ENCODE results near the gene CACNA2D2. TPM values are rescaled to one million over a fixed set of nuclear protein-coding genes. Genes with fewer than 3 reads are reported as not detected.

The CACNA2D2 gene
- total RNA-seq, 4 donors from 2014 or later, result 0.31 to 1.7 (median 0.66) TPM

DNA sequence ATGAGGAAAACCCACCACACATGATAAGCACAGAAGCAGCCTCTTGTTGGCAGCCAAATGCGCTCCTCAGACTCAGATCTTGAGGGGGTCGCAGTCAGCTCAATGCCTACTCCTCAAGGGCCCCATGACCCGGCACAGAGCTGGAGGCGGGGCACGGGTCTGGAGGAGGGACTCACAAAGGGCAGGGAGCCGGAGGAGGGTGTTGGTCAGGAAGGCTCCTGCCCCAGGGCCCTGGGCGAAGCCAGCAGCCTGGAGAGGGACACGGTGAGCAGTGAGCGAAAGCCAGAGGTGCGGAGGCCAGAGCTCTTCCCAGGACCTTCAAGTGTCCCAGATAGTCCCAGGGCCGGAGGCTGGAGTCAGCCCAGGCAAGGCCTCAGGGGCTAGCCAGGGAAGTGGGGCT is 9.8 kb downstream of the CACNA2D2 start:
- no peaks in the 10 kb centered on the region for H3K27me3 ChIP-seq
- no peak for ATAC-seq
- no peak overlapping the region for H3K4me3 ChIP-seq
- no peaks in the 10 kb centered on the region for H3K36me3 ChIP-seq
- TF ChIP-seq CTCF (IDR thresholded peaks at IDR 0.05) (no peak), EP300 (IDR thresholded peaks at IDR 0.05) (no peak), POLR2AphosphoS5 (IDR thresholded peaks at IDR 0.05) (no peak), POLR2A (IDR thresholded peaks at IDR 0.05) (no peak)
- H3K9me3 ChIP-seq, result no peaks in the 10 kb centered on the region
- no peaks in the 10 kb centered on the region for H3K4me1 ChIP-seq
- no peak overlapping the region for H3K27ac ChIP-seq
- no CpG with 5 or more reads among the region's 11 CpGs for WGBS, 2 donors (ENCODE audit: low coverage in 1 of 2)

DNA sequence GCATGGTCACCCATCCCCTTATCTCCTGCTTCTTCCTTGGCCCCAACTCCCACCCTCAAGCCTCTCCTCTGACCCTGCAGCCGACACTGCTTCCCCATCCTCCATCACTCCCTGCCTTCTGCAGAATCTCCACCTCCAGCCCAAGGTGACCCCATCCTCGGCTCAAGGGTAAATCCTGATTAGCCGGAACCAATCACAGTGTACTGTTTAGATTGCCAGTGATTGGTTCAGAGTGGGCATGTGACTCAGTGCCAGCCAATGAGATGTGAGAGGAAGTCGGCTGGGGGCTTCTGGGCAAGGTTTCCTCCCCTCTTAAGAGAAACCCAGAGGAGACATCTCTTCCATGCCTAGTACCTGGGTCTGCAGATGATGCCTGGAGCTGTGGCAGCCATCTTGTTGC is 10.3 kb downstream of the CACNA2D2 start:
- H3K27me3 ChIP-seq, result no peaks in the 10 kb centered on the region
- no peak overlapping the region for H3K4me3 ChIP-seq
- no peaks in the 10 kb centered on the region for H3K9me3 ChIP-seq
- 71 to 94% methylated on average over 2 to 3 of the region's 4 CpGs for WGBS, 2 donors (ENCODE audit: low coverage in 1 of 2)
- no peak for ATAC-seq
- H3K4me1 ChIP-seq, result no peaks in the 10 kb centered on the region
- no peaks in the 10 kb centered on the region for H3K36me3 ChIP-seq
- H3K27ac ChIP-seq, result no peak overlapping the region
- TF ChIP-seq CTCF (IDR thresholded peaks at IDR 0.05), result no peak
- no peak for TF ChIP-seq EP300 (IDR thresholded peaks at IDR 0.05)
- TF ChIP-seq POLR2AphosphoS5 (IDR thresholded peaks at IDR 0.05), result no peak
- no peak for TF ChIP-seq POLR2A (IDR thresholded peaks at IDR 0.05)

DNA sequence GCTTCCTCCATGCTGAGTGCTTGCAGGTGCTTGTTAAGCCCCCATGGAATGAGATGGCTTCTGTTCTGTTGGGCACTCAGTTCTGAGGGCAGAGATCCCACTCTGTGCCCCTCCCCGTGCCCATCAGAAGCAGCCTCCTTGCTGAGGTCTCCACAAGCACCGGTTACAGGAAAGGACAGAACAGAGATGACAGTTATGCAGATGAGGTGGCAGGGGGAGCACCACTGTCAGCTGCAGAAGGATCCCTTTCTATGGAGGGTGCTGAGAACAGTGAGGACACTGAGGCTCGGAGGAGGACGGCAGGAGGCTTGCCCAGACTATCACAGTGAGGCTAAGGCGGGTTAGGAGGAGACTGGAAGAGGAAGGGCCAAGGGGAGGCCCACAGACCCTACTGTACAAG is 12.4 kb downstream of the CACNA2D2 start:
- H3K4me3 ChIP-seq, result no peak overlapping the region
- no peaks in the 10 kb centered on the region for H3K36me3 ChIP-seq
- H3K9me3 ChIP-seq, result no peaks in the 10 kb centered on the region
- H3K4me1 ChIP-seq, result no peaks in the 10 kb centered on the region
- WGBS, 2 donors (ENCODE audit: low coverage in 1 of 2), result 83 to 100% methylated on average over 2 of the region's 5 CpGs
- no peak overlapping the region for H3K27ac ChIP-seq
- no peaks in the 10 kb centered on the region for H3K27me3 ChIP-seq
- no peak for TF ChIP-seq EP300 (IDR thresholded peaks at IDR 0.05)
- no peak for TF ChIP-seq POLR2A (IDR thresholded peaks at IDR 0.05)
- no peak for TF ChIP-seq POLR2AphosphoS5 (IDR thresholded peaks at IDR 0.05)
- no peak for TF ChIP-seq CTCF (IDR thresholded peaks at IDR 0.05)
- ATAC-seq, result no peak

DNA sequence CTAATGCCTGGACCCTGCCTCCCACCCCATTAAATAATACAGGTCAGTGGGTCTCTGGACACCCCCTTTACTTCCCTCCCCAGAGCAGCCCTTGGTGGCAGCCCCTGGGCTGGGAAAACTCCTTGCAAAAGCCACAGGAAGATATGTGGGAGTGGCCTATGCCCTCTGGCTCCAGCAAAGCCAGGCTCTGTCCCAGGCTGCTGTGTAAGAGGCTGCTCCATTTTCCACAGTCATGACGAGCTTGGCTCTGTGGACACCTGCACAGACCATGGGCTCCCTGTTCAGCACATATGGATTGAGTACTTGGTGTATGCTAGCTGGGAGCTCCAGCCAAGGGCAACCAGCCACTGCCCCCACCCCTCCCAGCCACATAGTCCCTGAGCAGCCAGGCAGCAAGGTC is 13.0 kb downstream of the CACNA2D2 start:
- no peak for TF ChIP-seq POLR2A (IDR thresholded peaks at IDR 0.05)
- TF ChIP-seq EP300 (IDR thresholded peaks at IDR 0.05), result no peak
- TF ChIP-seq POLR2AphosphoS5 (IDR thresholded peaks at IDR 0.05), result no peak
- no peak for TF ChIP-seq CTCF (IDR thresholded peaks at IDR 0.05)
- Histone ChIP-seq H3K27me3 (no peaks in the 10 kb centered on the region), H3K36me3 (no peaks in the 10 kb centered on the region), H3K4me1 (no peaks in the 10 kb centered on the region), H3K9me3 (no peaks in the 10 kb centered on the region), H3K27ac (no peak overlapping the region), H3K4me3 (no peak overlapping the region)
- ATAC-seq, result no peak
- 71% methylated on average over 1 of the region's 1 CpG; no CpG with 5 or more reads in 1 of the 2 donors for WGBS, 2 donors (ENCODE audit: low coverage in 1 of 2)

- WGBS, 2 donors (ENCODE audit: low coverage in 1 of 2), result 100% methylated on average over 1 of the region's 6 CpGs; no CpG with 5 or more reads in 1 of the 2 donors
- Histone ChIP-seq H3K36me3 (no peaks in the 10 kb centered on the region), H3K27me3 (no peaks in the 10 kb centered on the region), H3K9me3 (no peaks in the 10 kb centered on the region), H3K4me1 (no peaks in the 10 kb centered on the region), H3K27ac (no peak overlapping the region), H3K4me3 (no peak overlapping the region)
- ATAC-seq, result no peak
- TF ChIP-seq EP300 (IDR thresholded peaks at IDR 0.05) (no peak), POLR2A (IDR thresholded peaks at IDR 0.05) (no peak), POLR2AphosphoS5 (IDR thresholded peaks at IDR 0.05) (no peak)
Measured at GRCh38 chr3:50487181-50487580, 16.3 kb downstream of the CACNA2D2 start.
